HepG2 (cell line): ENCODE measurements around the gene RCC2.

Experiments used
- POLR2A ChIP-seq, 2 experiments: IDR thresholded peaks; 2 replicates each; pipeline ENCODE4 v1.6.1; 2011; ENCODE audit warnings: low read depth in 2 of 2, low read length in 2 of 2, mild to moderate bottlenecking in 1 of 2, moderate library complexity in 1 of 2; ENCODE audit not compliant: insufficient read depth in 1 of 2
- ZKSCAN8 ChIP-seq: IDR thresholded peaks from 2 replicates; pipeline ENCODE4 v1.6.1; 2016; ENCODE audit warnings: borderline replicate concordance, missing genetic modification reagents, missing compliant biosample characterization
- ZNF607 ChIP-seq: sonication (generic); formaldehyde crosslinking; IDR thresholded peaks from 2 replicates; pipeline ENCODE4 v1.5.1; 2020; ENCODE audit warnings: missing genetic modification reagents, mild to moderate bottlenecking, borderline replicate concordance

DNA sequence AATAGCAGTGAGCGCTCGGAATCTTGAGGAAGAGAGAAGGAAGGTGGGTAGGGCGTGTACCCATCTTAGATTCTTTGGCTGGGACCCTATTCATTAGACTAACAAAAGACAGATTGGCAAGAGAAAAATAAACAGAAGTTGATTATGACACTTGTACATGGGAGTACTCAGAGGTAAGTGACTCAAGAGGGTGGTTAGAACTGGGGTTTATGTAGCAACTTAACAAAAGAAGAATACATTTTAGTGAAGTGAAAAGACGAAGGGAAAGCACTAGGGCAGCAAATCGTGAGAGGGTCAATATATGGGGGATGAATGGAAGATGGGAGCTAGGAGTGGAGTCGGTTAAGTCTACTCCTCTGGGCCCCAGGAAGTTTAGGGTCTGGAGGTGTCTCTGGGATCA, 25.8 kb upstream of the RCC2 start:
- TF ChIP-seq ZKSCAN8 (no peak), ZNF607 (CRISPR knock-in tag) (no peak), POLR2A (IDR thresholded peaks at IDR 0.05; ENCODE audit: insufficient read depth in 1 of 2, low read depth in 2 of 2, low read length in 2 of 2) (no peak)
